Measurements from ENCODE around the gene NEU3.

DNA sequence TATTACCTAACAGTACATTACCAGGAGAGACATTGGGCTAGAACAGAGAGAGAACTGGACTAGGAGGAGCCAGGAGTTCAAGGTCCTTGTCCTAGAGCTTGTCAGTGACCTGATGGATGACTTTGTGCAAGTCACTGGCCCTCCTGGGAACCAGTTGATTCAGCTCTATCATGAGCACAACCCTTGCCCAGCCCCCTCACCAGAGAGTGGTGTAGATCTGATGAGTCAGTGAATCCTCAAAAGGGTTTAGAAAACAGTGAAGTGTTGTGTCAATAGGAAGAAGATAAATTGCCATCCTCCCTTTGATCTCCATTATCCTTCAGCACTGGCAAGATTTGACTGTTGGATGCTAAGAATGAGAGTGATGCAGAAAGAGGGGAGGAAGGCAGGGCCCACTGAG lies 24.3 kb downstream of the NEU3 start:
- TF ChIP-seq GATA2 (IDR thresholded peaks at IDR 0.05; ENCODE audit: low read depth, low read length) (no peak), GATA3 (IDR thresholded peaks at IDR 0.05; ENCODE audit: low read depth, low read length) (no peak)
